ENCODE data around the gene SIGLEC1. TPM values are rescaled to one million over a fixed set of nuclear protein-coding genes. Genes with fewer than 3 reads are reported as not detected.

SIGLEC1 gene
- total and polyA plus RNA-seq, 2 donors (not counting 1 experiment from before 2014, with no cell fraction given) = not detected

DNA sequence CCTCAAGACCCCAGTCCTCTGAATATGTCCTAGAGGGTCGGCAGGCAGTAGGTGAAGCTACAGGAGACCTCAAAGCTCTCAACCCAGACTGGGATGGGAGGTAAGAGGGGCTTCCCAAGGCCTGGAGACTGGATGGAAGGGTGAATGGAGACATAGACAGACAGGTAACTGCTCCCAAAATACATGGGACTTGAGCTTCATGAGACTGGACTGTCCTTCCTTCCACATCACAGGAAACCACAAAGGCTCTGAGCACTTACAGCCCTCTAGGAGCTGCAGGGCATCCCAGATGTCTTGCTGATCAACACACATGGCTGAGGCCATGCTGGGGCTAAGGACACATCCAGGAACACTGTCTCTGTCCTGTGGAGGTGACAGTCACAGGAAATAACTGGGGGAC, 31.6 kb upstream of the SIGLEC1 start:
- no peak overlapping the region for H3K4me2 ChIP-seq (ENCODE audit: extremely low read depth, insufficient read depth, low read length)
- H3K36me3 ChIP-seq (ENCODE audit: control insufficient read depth, insufficient read depth, low read length) = no peaks in the 10 kb centered on the region
- no peaks in the 10 kb centered on the region for H3K79me2 ChIP-seq (ENCODE audit: control insufficient read depth, insufficient read depth, low read length)
- H3K4me3 ChIP-seq (replicated peaks in 1 of 4; ENCODE audit: control extremely low read depth in 1 of 4, insufficient read depth in 1 of 4, low read depth in 3 of 4, low read length in 4 of 4) = no peak overlapping the region
- no peak overlapping the region for H2AFZ ChIP-seq (ENCODE audit: low read length)
- H3K27me3 ChIP-seq (ENCODE audit: control insufficient read depth, insufficient read depth, low read length) = no peaks in the 10 kb centered on the region
- DNase-seq (ENCODE audit: low read depth in 2 of 2) = no peak
- H3K27ac ChIP-seq (ENCODE audit: insufficient read depth, low read length) = no peak overlapping the region
- H4K20me1 ChIP-seq (ENCODE audit: control insufficient read depth, extremely low read depth, insufficient read depth, low read length) = no peaks in the 10 kb centered on the region
- H3K9ac ChIP-seq (ENCODE audit: insufficient read depth, low read length) = no peak overlapping the region
- no peaks in the 10 kb centered on the region for H3K4me1 ChIP-seq (ENCODE audit: control insufficient read depth, extremely low read depth, insufficient read depth, low read length)
- TF ChIP-seq, protein P1, sequence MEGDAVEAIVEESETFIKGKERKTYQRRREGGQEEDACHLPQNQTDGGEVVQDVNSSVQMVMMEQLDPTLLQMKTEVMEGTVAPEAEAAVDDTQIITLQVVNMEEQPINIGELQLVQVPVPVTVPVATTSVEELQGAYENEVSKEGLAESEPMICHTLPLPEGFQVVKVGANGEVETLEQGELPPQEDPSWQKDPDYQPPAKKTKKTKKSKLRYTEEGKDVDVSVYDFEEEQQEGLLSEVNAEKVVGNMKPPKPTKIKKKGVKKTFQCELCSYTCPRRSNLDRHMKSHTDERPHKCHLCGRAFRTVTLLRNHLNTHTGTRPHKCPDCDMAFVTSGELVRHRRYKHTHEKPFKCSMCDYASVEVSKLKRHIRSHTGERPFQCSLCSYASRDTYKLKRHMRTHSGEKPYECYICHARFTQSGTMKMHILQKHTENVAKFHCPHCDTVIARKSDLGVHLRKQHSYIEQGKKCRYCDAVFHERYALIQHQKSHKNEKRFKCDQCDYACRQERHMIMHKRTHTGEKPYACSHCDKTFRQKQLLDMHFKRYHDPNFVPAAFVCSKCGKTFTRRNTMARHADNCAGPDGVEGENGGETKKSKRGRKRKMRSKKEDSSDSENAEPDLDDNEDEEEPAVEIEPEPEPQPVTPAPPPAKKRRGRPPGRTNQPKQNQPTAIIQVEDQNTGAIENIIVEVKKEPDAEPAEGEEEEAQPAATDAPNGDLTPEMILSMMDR (conservative IDR thresholded peaks at IDR 0.05 in 1 of 2, IDR thresholded peaks at IDR 0.05 in 1 of 2; ENCODE audit: low read depth in 1 of 2, low read length in 2 of 2) = no peak
- TF ChIP-seq EZH2 (IDR thresholded peaks at IDR 0.05; ENCODE audit: low read length, missing control alignments) = no peak
- H3K9me3 ChIP-seq (ENCODE audit: control insufficient read depth, insufficient read depth, low read depth, low read length) = no peaks in the 10 kb centered on the region

DNA sequence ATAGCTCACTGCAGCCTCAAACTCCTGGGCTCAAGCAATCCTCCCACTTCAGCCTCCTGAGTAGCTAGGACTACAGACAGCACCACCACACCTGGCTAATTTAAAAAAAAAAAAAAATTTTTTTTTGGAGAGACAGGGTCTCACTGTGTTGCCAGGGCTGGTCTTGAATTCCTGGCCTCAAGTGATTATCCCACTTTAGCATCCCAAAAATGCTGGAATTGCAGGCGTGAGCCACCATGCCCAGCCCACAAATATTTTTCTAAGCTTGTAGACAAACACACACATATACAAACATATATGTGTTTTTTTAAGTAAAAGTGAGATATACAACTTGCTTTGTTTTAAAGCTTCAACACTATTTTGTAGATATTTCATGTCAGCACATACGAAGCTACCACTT, 30.9 kb upstream of the SIGLEC1 start:
- H2AFZ ChIP-seq (ENCODE audit: low read length) = no peak overlapping the region
- DNase-seq (ENCODE audit: low read depth in 2 of 2) = no peak
- H4K20me1 ChIP-seq (ENCODE audit: control insufficient read depth, extremely low read depth, insufficient read depth, low read length) = no peaks in the 10 kb centered on the region
- no peaks in the 10 kb centered on the region for H3K79me2 ChIP-seq (ENCODE audit: control insufficient read depth, insufficient read depth, low read length)
- TF ChIP-seq, protein P1 (conservative IDR thresholded peaks at IDR 0.05 in 1 of 2, IDR thresholded peaks at IDR 0.05 in 1 of 2; ENCODE audit: low read depth in 1 of 2, low read length in 2 of 2) = no peak
- no peak for TF ChIP-seq EZH2 (IDR thresholded peaks at IDR 0.05; ENCODE audit: low read length, missing control alignments)
- H3K9ac ChIP-seq (ENCODE audit: insufficient read depth, low read length) = no peak overlapping the region
- no peaks in the 10 kb centered on the region for H3K27me3 ChIP-seq (ENCODE audit: control insufficient read depth, insufficient read depth, low read length)
- no peak overlapping the region for H3K4me3 ChIP-seq (replicated peaks in 1 of 4; ENCODE audit: control extremely low read depth in 1 of 4, insufficient read depth in 1 of 4, low read depth in 3 of 4, low read length in 4 of 4)
- H3K36me3 ChIP-seq (ENCODE audit: control insufficient read depth, insufficient read depth, low read length) = no peaks in the 10 kb centered on the region
- no peak overlapping the region for H3K27ac ChIP-seq (ENCODE audit: insufficient read depth, low read length)
- H3K9me3 ChIP-seq (ENCODE audit: control insufficient read depth, insufficient read depth, low read depth, low read length) = no peaks in the 10 kb centered on the region
- H3K4me1 ChIP-seq (ENCODE audit: control insufficient read depth, extremely low read depth, insufficient read depth, low read length) = no peaks in the 10 kb centered on the region
- H3K4me2 ChIP-seq (ENCODE audit: extremely low read depth, insufficient read depth, low read length) = no peak overlapping the region

GRCh38 chr20:3741836-3742458, 29.5 kb upstream of the SIGLEC1 start:
- H3K27me3 ChIP-seq (ENCODE audit: control insufficient read depth, insufficient read depth, low read length) = no peaks in the 10 kb centered on the region
- H2AFZ ChIP-seq (ENCODE audit: low read length) = no peak overlapping the region
- no peaks in the 10 kb centered on the region for H4K20me1 ChIP-seq (ENCODE audit: control insufficient read depth, extremely low read depth, insufficient read depth, low read length)
- TF ChIP-seq, protein P1 (conservative IDR thresholded peaks at IDR 0.05 in 1 of 2, IDR thresholded peaks at IDR 0.05 in 1 of 2; ENCODE audit: low read depth in 1 of 2, low read length in 2 of 2) = no peak
- no peak for TF ChIP-seq EZH2 (IDR thresholded peaks at IDR 0.05; ENCODE audit: low read length, missing control alignments)
- H3K9me3 ChIP-seq (ENCODE audit: control insufficient read depth, insufficient read depth, low read depth, low read length) = no peaks in the 10 kb centered on the region
- no peaks in the 10 kb centered on the region for H3K36me3 ChIP-seq (ENCODE audit: control insufficient read depth, insufficient read depth, low read length)
- H3K9ac ChIP-seq (ENCODE audit: insufficient read depth, low read length) = no peak overlapping the region
- H3K4me1 ChIP-seq (ENCODE audit: control insufficient read depth, extremely low read depth, insufficient read depth, low read length) = no peaks in the 10 kb centered on the region
- no peak for DNase-seq (ENCODE audit: low read depth in 2 of 2)
- H3K4me2 ChIP-seq (ENCODE audit: extremely low read depth, insufficient read depth, low read length) = no peak overlapping the region
- H3K4me3 ChIP-seq (replicated peaks in 1 of 4; ENCODE audit: control extremely low read depth in 1 of 4, insufficient read depth in 1 of 4, low read depth in 3 of 4, low read length in 4 of 4) = no peak overlapping the region
- no peaks in the 10 kb centered on the region for H3K79me2 ChIP-seq (ENCODE audit: control insufficient read depth, insufficient read depth, low read length)
- no peak overlapping the region for H3K27ac ChIP-seq (ENCODE audit: insufficient read depth, low read length)

Measured in fibroblast of lung (primary cell).